Subcutaneous adipose tissue (tissue), 4 donors: ENCODE data around the gene RTL5. TPM values are rescaled to one million over a fixed set of nuclear protein-coding genes. Genes with fewer than 3 reads are reported as not detected.

ENCODE experiments used
- total RNA-seq, 4 donors: library from RNA; depleted of rRNA; stranded (reverse); fragments of >200 nt; gene quantifications; one replicate each; pipeline ENCODE4 v1.1.0, GENCODE V29; 2016
- TF ChIP-seq, protein P1 (sequence below): fragments of 450-650 bp; IDR thresholded peaks from one replicate; pipeline ENCODE4 v1.5.1; 2016; ENCODE audit warnings: low read depth, mild to moderate bottlenecking, control low read depth, antibody characterized with exemption, moderate library complexity

The RTL5 gene
- total RNA-seq, 4 donors from 2014 or later = 4.1 to 7.5 (median 6.1) TPM

DNA sequence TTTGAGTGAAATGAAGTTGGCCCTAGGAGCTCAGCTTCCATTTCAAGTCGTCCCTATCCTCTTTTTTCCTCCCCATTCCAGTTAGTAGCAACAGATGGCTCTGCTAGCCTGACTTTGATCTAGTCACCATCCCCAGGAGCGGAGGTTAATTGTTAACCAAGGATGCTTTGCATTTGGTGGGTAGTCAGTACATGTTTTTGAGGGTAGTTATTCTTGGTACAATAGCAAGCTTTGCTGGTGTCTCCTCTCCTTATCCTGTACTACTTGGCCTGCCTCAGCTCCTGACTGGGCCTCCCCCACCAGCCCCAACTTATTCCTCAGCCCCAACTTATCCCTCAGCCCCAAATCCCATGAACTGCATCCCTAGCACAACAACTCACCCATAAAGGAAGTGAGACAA is 14.8 kb upstream of the RTL5 start:
- TF ChIP-seq, protein P1, sequence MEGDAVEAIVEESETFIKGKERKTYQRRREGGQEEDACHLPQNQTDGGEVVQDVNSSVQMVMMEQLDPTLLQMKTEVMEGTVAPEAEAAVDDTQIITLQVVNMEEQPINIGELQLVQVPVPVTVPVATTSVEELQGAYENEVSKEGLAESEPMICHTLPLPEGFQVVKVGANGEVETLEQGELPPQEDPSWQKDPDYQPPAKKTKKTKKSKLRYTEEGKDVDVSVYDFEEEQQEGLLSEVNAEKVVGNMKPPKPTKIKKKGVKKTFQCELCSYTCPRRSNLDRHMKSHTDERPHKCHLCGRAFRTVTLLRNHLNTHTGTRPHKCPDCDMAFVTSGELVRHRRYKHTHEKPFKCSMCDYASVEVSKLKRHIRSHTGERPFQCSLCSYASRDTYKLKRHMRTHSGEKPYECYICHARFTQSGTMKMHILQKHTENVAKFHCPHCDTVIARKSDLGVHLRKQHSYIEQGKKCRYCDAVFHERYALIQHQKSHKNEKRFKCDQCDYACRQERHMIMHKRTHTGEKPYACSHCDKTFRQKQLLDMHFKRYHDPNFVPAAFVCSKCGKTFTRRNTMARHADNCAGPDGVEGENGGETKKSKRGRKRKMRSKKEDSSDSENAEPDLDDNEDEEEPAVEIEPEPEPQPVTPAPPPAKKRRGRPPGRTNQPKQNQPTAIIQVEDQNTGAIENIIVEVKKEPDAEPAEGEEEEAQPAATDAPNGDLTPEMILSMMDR = no peak

GRCh38 chrX:72145181-72145580 is 13.5 kb upstream of the RTL5 start:
- TF ChIP-seq, protein P1 = no peak

- TF ChIP-seq, protein P1 = no peak
These were observed 11.8 kb upstream of the RTL5 start for GRCh38 chrX:72143609-72143907.

DNA sequence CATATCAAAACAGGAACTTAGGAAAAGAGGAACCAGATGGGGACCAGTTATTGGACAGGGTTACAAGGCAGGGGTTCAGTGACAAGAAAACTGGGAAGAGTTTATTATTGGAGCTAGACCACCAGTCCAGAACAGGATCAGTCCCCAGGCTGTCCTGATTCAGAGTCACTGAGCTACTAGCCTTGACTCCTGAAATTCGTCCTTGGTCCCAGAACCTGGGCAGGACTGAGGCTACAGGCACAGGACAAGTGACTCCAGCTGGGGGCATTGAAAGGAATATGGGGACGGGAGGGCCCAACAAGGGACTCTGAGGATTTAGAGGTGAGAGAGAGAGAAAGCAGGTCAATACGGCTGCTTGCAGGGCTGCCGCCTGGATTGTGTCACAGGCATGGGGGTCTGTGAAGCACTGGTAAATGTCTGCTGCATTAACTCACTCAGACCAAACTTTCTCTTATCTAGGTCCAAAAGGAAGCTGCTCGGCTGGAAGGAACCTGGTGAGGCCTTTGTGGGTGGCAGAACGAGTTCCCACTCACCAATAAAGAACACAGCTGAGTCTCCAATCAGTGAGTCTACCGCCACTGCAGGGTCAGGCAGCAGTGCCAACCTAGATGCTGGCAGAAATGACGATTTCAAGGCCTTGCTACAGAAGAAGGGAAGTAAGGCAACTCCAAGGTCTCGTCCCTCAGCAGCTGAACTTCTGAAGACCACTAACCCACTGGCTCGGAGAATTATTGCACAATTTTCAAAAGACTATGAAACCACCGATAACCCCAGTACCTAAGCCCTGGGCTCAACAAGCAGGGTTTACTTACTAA is 11.3 kb upstream of the RTL5 start:
- TF ChIP-seq, protein P1 = no peak

- TF ChIP-seq, protein P1 = no peak
These were observed 10.5 kb upstream of the RTL5 start for GRCh38 chrX:72142094-72142793.

GRCh38 chrX:72141372-72142004 is 9.8 kb upstream of the RTL5 start:
- TF ChIP-seq, protein P1 = no peak

GRCh38 chrX:72139538-72139937 is 7.8 kb upstream of the RTL5 start:
- TF ChIP-seq, protein P1 = no peak
